BE2C (cell line): Measurements from ENCODE around the gene MEIS1.

Source experiments
- DNase-seq: peaks from one replicate; pipeline ENCODE4 v3.0.0-alpha.2; 2020
- H3K27me3 ChIP-seq: fragments of 250-450 bp; sonication (Bioruptor Pico); 2 replicates; pipeline ENCODE4 v1.5.1; 2020; ENCODE audit warnings: mild to moderate bottlenecking
- H3K36me3 ChIP-seq: fragments of 250-450 bp; sonication (Bioruptor Pico); 2 replicates; pipeline ENCODE4 v1.5.1; 2020; ENCODE audit warnings: mild to moderate bottlenecking
- H3K4me1 ChIP-seq: fragments of 250-450 bp; sonication (Bioruptor Pico); 2 replicates; pipeline ENCODE4 v1.5.1; 2020
- H3K4me3 ChIP-seq: 2 replicates; pipeline ENCODE4 v1.5.1; 2011; ENCODE audit warnings: low read depth, low read length
- H3K9me3 ChIP-seq: fragments of 250-450 bp; sonication (Bioruptor Pico); 2 replicates; pipeline ENCODE4 v1.5.1; 2020
- CTCF ChIP-seq: IDR thresholded peaks from 2 replicates; pipeline ENCODE4 v1.5.1; 2012; ENCODE audit warnings: mild to moderate bottlenecking, low read depth, low read length

MEIS1 gene

GRCh38 chr2:66433945-66434678 lies 813 bp upstream of the MEIS1 start:
- Histone ChIP-seq H3K27me3 (no peaks in the 10 kb centered on the region), H3K9me3 (no peaks in the 10 kb centered on the region), H3K36me3 (no peaks in the 10 kb centered on the region), H3K4me1 (no peaks in the 10 kb centered on the region), H3K4me3 (peak overlapping the region; percentile 83)
- DNase-seq = peak; percentile 52
- TF ChIP-seq CTCF = no peak

- Histone ChIP-seq H3K27me3 (no peaks in the 10 kb centered on the region), H3K4me3 (peak overlapping the region; percentile 83)
Measured at GRCh38 chr2:66435549-66435875, 587 bp downstream of the MEIS1 start.

GRCh38 chr2:66435963-66436362 lies 1.0 kb downstream of the MEIS1 start:
- Histone ChIP-seq H3K9me3 (no peaks in the 10 kb centered on the region), H3K4me3 (peak overlapping the region; percentile 83), H3K36me3 (no peaks in the 10 kb centered on the region), H3K27me3 (no peaks in the 10 kb centered on the region), H3K4me1 (no peaks in the 10 kb centered on the region)
- TF ChIP-seq CTCF = no peak
- no peak for DNase-seq

More at GRCh38 chr2:66435549-66435875, 587 bp downstream of the MEIS1 start:
- Histone ChIP-seq H3K4me1 (no peaks in the 10 kb centered on the region), H3K9me3 (no peaks in the 10 kb centered on the region), H3K36me3 (no peaks in the 10 kb centered on the region)
- DNase-seq = no peak
- no peak for TF ChIP-seq CTCF

- TF ChIP-seq CTCF = no peak
- Histone ChIP-seq H3K4me3 (peak overlapping the region; percentile 83), H3K4me1 (no peaks in the 10 kb centered on the region), H3K27me3 (no peaks in the 10 kb centered on the region), H3K36me3 (no peaks in the 10 kb centered on the region), H3K9me3 (no peaks in the 10 kb centered on the region)
- no peak for DNase-seq
Measured at GRCh38 chr2:66436581-66437001, 1.7 kb downstream of the MEIS1 start.

GRCh38 chr2:66437109-66437690 lies 2.3 kb downstream of the MEIS1 start:
- peak overlapping the region; percentile 83 for H3K4me3 ChIP-seq
- H3K4me1 ChIP-seq = no peaks in the 10 kb centered on the region

More at GRCh38 chr2:66437109-66437690, 2.3 kb downstream of the MEIS1 start:
- DNase-seq = no peak
- H3K27me3 ChIP-seq = no peaks in the 10 kb centered on the region
- TF ChIP-seq CTCF = no peak
- H3K9me3 ChIP-seq = no peaks in the 10 kb centered on the region
- no peaks in the 10 kb centered on the region for H3K36me3 ChIP-seq
